Right lobe of liver (tissue), 6 donors: ENCODE data around the gene ZNF625. TPM values are rescaled to one million over a fixed set of nuclear protein-coding genes. Genes with fewer than 3 reads are reported as not detected.

ENCODE experiments used
- ATAC-seq, 4 donors: fragments of 200-7000 bp; cut with Tn5 transposase; one replicate each; pipeline ENCODE4 v1.9.1; 2020; ENCODE audit warnings: mild to moderate bottlenecking in 4 of 4, moderate library complexity in 4 of 4
- DNase-seq, 3 donors: peaks; one replicate each; pipeline ENCODE4 v3.0.0-alpha.2; 2020
- H3K27ac ChIP-seq, 3 donors: fragments of 200-600 bp; one replicate each; pipeline ENCODE4 v1.8.0; 2022
- H3K27me3 ChIP-seq, 2 donors: fragments of 200-600 bp; one replicate each; pipeline ENCODE4 v1.8.0; 2022
- H3K36me3 ChIP-seq, 4 donors: fragments of 200-600 bp; sonication (generic) in 1 of 4; one replicate each; pipeline versions ENCODE4 v1.5.1 to v1.8.0; 2017 to 2022; ENCODE audit warnings: control low read depth in 1 of 4
- H3K4me1 ChIP-seq, 4 donors: fragments of 200-600 bp; sonication (generic) in 1 of 4; one replicate each; pipeline versions ENCODE4 v1.5.1 to v1.8.0; 2017 to 2022; ENCODE audit warnings: control low read depth in 1 of 4
- H3K4me3 ChIP-seq, 3 donors: fragments of 200-600 bp; one replicate each; pipeline ENCODE4 v1.8.0; 2022
- H3K9me3 ChIP-seq, 4 donors: fragments of 200-600 bp; sonication (generic) in 1 of 4; one replicate each; pipeline versions ENCODE4 v1.5.1 to v1.8.0; 2017 to 2022; ENCODE audit warnings: control low read depth in 1 of 4
- CTCF ChIP-seq, 4 donors: fragments of 200-600 bp in 3 of 4; fragments of 450-650 bp in 1 of 4; IDR thresholded peaks; one replicate each; pipeline versions ENCODE4 v1.5.1 to v1.8.0; 2016 to 2022; ENCODE audit warnings: antibody characterized with exemption in 4 of 4, mild to moderate bottlenecking in 2 of 4
- POLR2A ChIP-seq: fragments of 450-650 bp; IDR thresholded peaks from one replicate; pipeline ENCODE4 v1.6.1; 2017; ENCODE audit warnings: antibody characterized with exemption, mild to moderate bottlenecking
- WGBS: methylation state at CpG from one replicate; pipeline ENCODE4 v1.1.6; 2018; ENCODE audit warnings: low coverage, low lambda C conversion rate; ENCODE audit not compliant: insufficient coverage; ENCODE audit errors: missing lambda C conversion rate; 5-methylcytosine and 5-hydroxymethylcytosine counted together
- intact Hi-C, 2 donors: fragments of 100-400 bp; cut with DNase I; formaldehyde crosslinking; loops; one replicate each; pipeline versions ENCODE4 v1.11.2 to v1.14.1; 2022
- total RNA-seq, 6 experiments: library from RNA; depleted of rRNA in 2 of 6; stranded (reverse); fragments of >200 nt in 2 of 6; fragmentation: NEBNext Ultra II Directional in 3 of 6; extraction: Animal tissue kit (Norgen Biotek cat#: 25700) in 3 of 6; gene quantifications; one replicate each; pipeline versions ENCODE4 v1.1.0 to v1.2.4, GENCODE V29; 2016 to 2023
- donor health status: DM: no; HTN: yes; CAD: no.
- donor health status: DM: no; HTN: no; CAD: no.
- donor health status: DM: no; HTN: no; CAD: no.
- donor health status: DM: no; HTN: yes; CAD: no.
- donor health status: DM: no; HTN: yes; CAD: no.

Gene ZNF625
- total RNA-seq, 6 experiments from 2014 or later: 0.57 to 1.8 (median 1.4) TPM

- Histone ChIP-seq H3K4me3 (no peak overlapping the region), H3K4me1 (no peaks in the 10 kb centered on the region), H3K27ac (no peak overlapping the region), H3K9me3 (peaks cover 0 to 16% (median 5%) of the 10 kb centered on the region in 4 donors), H3K27me3 (no peaks in the 10 kb centered on the region), H3K36me3 (no peaks in the 10 kb centered on the region)
- TF ChIP-seq CTCF (IDR thresholded peaks at IDR 0.05) (no peak), POLR2A (no peak)
- no peak for ATAC-seq
- no peak for DNase-seq
- intact Hi-C loops: no loop called here
These were observed 41.6 kb upstream of the ZNF625 start for GRCh38 chr19:12198136-12198535.

GRCh38 chr19:12194827-12195731, 38.5 kb upstream of the ZNF625 start:
- Histone ChIP-seq H3K4me1 (no peaks in the 10 kb centered on the region), H3K27ac (peak overlapping the region in 2 of 3 donors; percentile 38 to 51), H3K9me3 (peaks cover 0 to 23% (median 5%) of the 10 kb centered on the region in 4 donors), H3K27me3 (no peaks in the 10 kb centered on the region), H3K4me3 (peak overlapping the region; percentile 48 to 51 (median 48)), H3K36me3 (peaks cover 0 to 4% (median 0%) of the 10 kb centered on the region in 4 donors)
- 0% methylated on average over 14 of the region's 62 CpGs for WGBS
- ATAC-seq (peak; percentile 87 to 95 (median 90)), DNase-seq (peak; percentile 59 to 72 (median 70))
- intact Hi-C loops: no loop called here
- TF ChIP-seq CTCF (IDR thresholded peaks at IDR 0.05) (no peak), POLR2A (no peak)

- ATAC-seq: no peak
- Histone ChIP-seq H3K36me3 (peaks cover 8 to 34% (median 19%) of the 10 kb centered on the region in 4 donors), H3K27ac (no peak overlapping the region), H3K27me3 (no peaks in the 10 kb centered on the region), H3K4me3 (no peak overlapping the region), H3K4me1 (no peaks in the 10 kb centered on the region), H3K9me3 (peaks cover 0 to 57% (median 29%) of the 10 kb centered on the region in 4 donors)
- no peak for TF ChIP-seq CTCF (IDR thresholded peaks at IDR 0.05)
- intact Hi-C loops: no loop called here
- WGBS: 95% methylated on average over 6 of the region's 6 CpGs
- DNase-seq: no peak
These were observed 31.1 kb upstream of the ZNF625 start for GRCh38 chr19:12187625-12188024.

- no peak overlapping the region for H3K27ac ChIP-seq
- no peak overlapping the region for H3K4me3 ChIP-seq
- no peak for DNase-seq
- TF ChIP-seq POLR2A: no peak
- TF ChIP-seq CTCF (IDR thresholded peaks at IDR 0.05): no peak
- no peaks in the 10 kb centered on the region for H3K27me3 ChIP-seq
- H3K4me1 ChIP-seq: no peaks in the 10 kb centered on the region
- H3K9me3 ChIP-seq: peaks cover 0 to 18% (median 7%) of the 10 kb centered on the region in 4 donors
- H3K36me3 ChIP-seq: peaks cover 0 to 4% (median 0%) of the 10 kb centered on the region in 4 donors
- ATAC-seq: no peak
- intact Hi-C loops: no loop called here
- WGBS: 93% methylated on average over 3 of the region's 3 CpGs
These were observed 23.8 kb upstream of the ZNF625 start for GRCh38 chr19:12180377-12180776.
